ENCODE measurements around the gene SLC12A9.

DNA sequence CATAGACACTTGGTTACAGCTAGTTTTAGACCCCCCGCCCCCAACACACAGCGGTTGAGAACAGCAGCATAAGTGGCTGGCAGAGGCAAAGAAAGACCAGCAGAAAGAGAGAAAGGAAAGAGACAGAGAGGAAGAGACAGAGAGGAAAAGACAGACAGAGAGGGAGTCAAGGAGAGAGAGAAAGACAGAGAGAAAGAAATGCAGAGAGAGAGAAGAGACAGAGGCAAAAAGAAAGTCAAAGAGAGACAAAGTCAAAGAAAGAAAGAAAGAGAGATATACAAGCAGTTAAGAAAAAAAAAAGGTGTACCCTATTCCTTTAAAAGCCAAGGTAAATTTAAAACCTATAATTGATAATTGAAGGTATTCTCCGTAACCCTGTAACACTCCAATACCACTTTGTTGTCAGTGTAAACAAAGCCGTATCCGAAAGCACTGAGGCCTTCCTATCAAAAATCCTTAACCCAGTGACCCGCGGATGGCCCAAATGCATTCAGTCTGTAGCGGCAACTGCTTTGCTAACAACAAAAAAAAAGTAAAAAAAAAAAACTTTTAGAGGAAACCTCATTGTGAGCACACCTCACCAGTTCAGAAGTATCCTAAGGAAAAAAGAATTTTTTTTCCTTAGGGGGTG, 11.9 kb upstream of the SLC12A9 start:
- no peak for TF ChIP-seq ZNF274 (IDR thresholded peaks at IDR 0.05; ENCODE audit: low read depth, low read length)
- no peak for TF ChIP-seq SUZ12 (IDR thresholded peaks at IDR 0.05; ENCODE audit: extremely low read depth, insufficient read depth, insufficient read length)
- TF ChIP-seq YY1 (IDR thresholded peaks at IDR 0.05; ENCODE audit: insufficient read depth, insufficient read length) = no peak
